A172 (cell line): ENCODE results near the gene EMILIN3. TPM values are rescaled to one million over a fixed set of nuclear protein-coding genes. Genes with fewer than 3 reads are reported as not detected.

Source experiments
- DNase-seq: peaks from one replicate; pipeline ENCODE4 v3.0.0-alpha.2; 2015; ENCODE audit warnings: low spot score
- total RNA-seq: library from RNA; depleted of rRNA; stranded (reverse); fragments of >200 nt; shearing (Covaris generic); gene quantifications from 2 replicates; pipeline ENCODE4 v1.2.3, GENCODE V29; 2014; rRNA removed

Gene EMILIN3
- not detected in 2 replicates for total RNA-seq

- DNase-seq: no peak
These were observed at the start of gene EMILIN3 for GRCh38 chr20:41366546-41367392. Gene EMILIN3, minus strand, starts transcription at chr20:41366818. Its CDS starts 184 bp downstream, at chr20:41366634.

- no peak for DNase-seq
These were observed 48.6 kb upstream of the EMILIN3 start for GRCh38 chr20:41415191-41415590.

GRCh38 chr20:41413169-41413568, 46.6 kb upstream of the EMILIN3 start:
- DNase-seq: no peak

GRCh38 chr20:41412324-41413120, 45.9 kb upstream of the EMILIN3 start:
- DNase-seq: no peak

- DNase-seq: no peak
These were observed 44.8 kb upstream of the EMILIN3 start for GRCh38 chr20:41411391-41411847.

- peak; percentile 50 for DNase-seq
These were observed 42.4 kb upstream of the EMILIN3 start for GRCh38 chr20:41408986-41409385.

GRCh38 chr20:41408156-41408794, 41.7 kb upstream of the EMILIN3 start:
- DNase-seq: peak; percentile 41

GRCh38 chr20:41407607-41408006, 41.0 kb upstream of the EMILIN3 start:
- no peak for DNase-seq

GRCh38 chr20:41406896-41407444, 40.4 kb upstream of the EMILIN3 start:
- no peak for DNase-seq

- DNase-seq: no peak
These were observed 39.7 kb upstream of the EMILIN3 start for GRCh38 chr20:41406353-41406752.

- DNase-seq: no peak
These were observed 38.8 kb upstream of the EMILIN3 start for GRCh38 chr20:41405436-41405835.

- DNase-seq: no peak
These were observed 37.0 kb upstream of the EMILIN3 start for GRCh38 chr20:41403604-41404003.

GRCh38 chr20:41398408-41398807, 31.8 kb upstream of the EMILIN3 start:
- no peak for DNase-seq

- no peak for DNase-seq
These were observed 29.3 kb upstream of the EMILIN3 start for GRCh38 chr20:41395667-41396664.

GRCh38 chr20:41394931-41395666, 28.5 kb upstream of the EMILIN3 start:
- DNase-seq: no peak

GRCh38 chr20:41394081-41394480, 27.5 kb upstream of the EMILIN3 start:
- no peak for DNase-seq

GRCh38 chr20:41393705-41394066, 27.1 kb upstream of the EMILIN3 start:
- no peak for DNase-seq

GRCh38 chr20:41392871-41393704, 26.5 kb upstream of the EMILIN3 start:
- DNase-seq: no peak

- no peak for DNase-seq
These were observed 25.7 kb upstream of the EMILIN3 start for GRCh38 chr20:41392295-41392694.
